GM12891 (cell line): ENCODE measurements around the gene PPP1R36.
A peak's percentile ranks its signal among the peaks of the same experiment; 100 is the strongest.
"Not testable (repeated sequence)": the region's sequence is repeated elsewhere in the genome, so short reads cannot be mapped to it uniquely, and the experiment has no call there.

Source experiments
- DNase-seq: peaks from one replicate; pipeline ENCODE4 v3.0.0; 2011; ENCODE audit warnings: low spot score; ENCODE audit not compliant: insufficient read length
- FAIRE-seq: peaks from 2 replicates; lab custom pipeline; 2011; peaks lifted over from hg19 to GRCh38; lab: Jason Lieb, UNC
- PAX5 ChIP-seq: IDR thresholded peaks from 2 replicates; pipeline ENCODE4 v1.6.1; 2011; ENCODE audit warnings: low read length, moderate library complexity, mild to moderate bottlenecking; ENCODE audit not compliant: insufficient read depth, severe bottlenecking
- POLR2A ChIP-seq: IDR thresholded peaks from 2 replicates; pipeline ENCODE4 v1.6.1; 2011; ENCODE audit warnings: low read depth, low read length, control low read depth
- POLR2AphosphoS5 ChIP-seq: IDR thresholded peaks from 2 replicates; pipeline ENCODE4 v1.6.1; 2011; ENCODE audit warnings: low read depth, low read length, control low read depth
- POU2F2 ChIP-seq: IDR thresholded peaks from 2 replicates; pipeline ENCODE4 v1.6.1; 2011; ENCODE audit warnings: low read depth, mild to moderate bottlenecking, control low read depth, low read length, moderate library complexity
- SPI1 ChIP-seq: IDR thresholded peaks from 2 replicates; pipeline ENCODE4 v1.6.1; 2011; ENCODE audit warnings: low read depth, low read length, control low read depth
- TAF1 ChIP-seq: IDR thresholded peaks from 2 replicates; pipeline ENCODE4 v1.6.1; 2011; ENCODE audit warnings: low read depth, low read length, control low read depth

The PPP1R36 gene

GRCh38 chr14:64625386-64626232 lies 75.8 kb downstream of the PPP1R36 start:
- no peak for FAIRE-seq
- DNase-seq: no peak
- no peak for TF ChIP-seq POU2F2
- no peak for TF ChIP-seq POLR2A
- no peak for TF ChIP-seq TAF1
- no peak for TF ChIP-seq POLR2AphosphoS5
- no peak for TF ChIP-seq SPI1
- no peak for TF ChIP-seq PAX5

DNA sequence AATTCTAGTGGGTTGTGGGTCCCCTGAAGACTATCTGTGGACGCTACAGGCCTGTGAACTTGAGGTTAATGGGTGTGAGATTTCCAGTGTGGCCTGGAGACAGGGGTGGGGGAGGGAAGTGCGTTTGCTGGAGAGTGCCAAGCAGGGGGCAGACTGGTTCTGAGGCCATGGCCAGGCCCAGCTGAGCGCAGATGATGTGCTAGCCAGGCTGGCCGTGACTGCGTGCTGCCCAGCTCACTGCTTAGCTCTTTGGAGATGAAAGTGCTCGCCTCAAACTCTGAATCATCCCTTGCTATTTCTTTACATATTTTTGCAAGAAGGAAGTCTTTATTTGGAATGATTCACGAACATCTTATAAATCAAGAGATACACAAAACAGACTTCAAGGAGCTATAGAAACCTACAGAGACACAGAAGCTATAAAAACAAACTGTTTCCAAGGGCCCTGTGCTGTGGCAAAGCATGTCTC lies 79.2 kb downstream of the PPP1R36 start:
- DNase-seq (no peak), FAIRE-seq (no peak)
- no peak for TF ChIP-seq POLR2A
- TF ChIP-seq TAF1: no peak
- no peak for TF ChIP-seq POU2F2
- TF ChIP-seq POLR2AphosphoS5: no peak
- no peak for TF ChIP-seq PAX5
- no peak for TF ChIP-seq SPI1

DNA sequence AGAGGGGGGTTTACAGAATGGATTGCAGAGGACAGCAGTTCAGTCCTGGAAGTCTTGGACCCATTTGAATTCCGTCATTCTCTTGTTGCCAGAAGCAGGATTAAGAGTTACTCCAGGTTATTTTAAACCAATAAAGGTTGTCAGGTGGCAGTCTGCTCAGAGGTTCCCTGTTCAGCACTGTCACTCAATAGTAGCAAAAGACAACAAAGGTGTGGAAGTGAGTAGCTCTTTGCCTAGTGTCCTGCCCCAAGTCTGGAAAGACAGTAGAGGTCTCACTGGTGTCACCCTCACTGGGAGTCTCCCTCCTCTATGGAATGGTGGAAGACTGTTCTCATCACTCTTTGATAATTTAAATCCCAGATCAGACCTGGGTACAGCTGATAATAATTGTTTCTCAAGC lies 81.0 kb downstream of the PPP1R36 start:
- no peak for FAIRE-seq
- no peak for TF ChIP-seq SPI1
- no peak for TF ChIP-seq POLR2AphosphoS5
- TF ChIP-seq POLR2A: no peak
- TF ChIP-seq TAF1: no peak
- no peak for DNase-seq

GRCh38 chr14:64631222-64631621 lies 81.5 kb downstream of the PPP1R36 start:
- not testable (repeated sequence) for FAIRE-seq, DNase-seq

GRCh38 chr14:64632056-64632455 lies 82.3 kb downstream of the PPP1R36 start:
- FAIRE-seq: no peak
- TF ChIP-seq TAF1 (no peak), POU2F2 (no peak), POLR2AphosphoS5 (no peak), POLR2A (no peak), PAX5 (no peak), SPI1 (no peak)
- DNase-seq: no peak

DNA sequence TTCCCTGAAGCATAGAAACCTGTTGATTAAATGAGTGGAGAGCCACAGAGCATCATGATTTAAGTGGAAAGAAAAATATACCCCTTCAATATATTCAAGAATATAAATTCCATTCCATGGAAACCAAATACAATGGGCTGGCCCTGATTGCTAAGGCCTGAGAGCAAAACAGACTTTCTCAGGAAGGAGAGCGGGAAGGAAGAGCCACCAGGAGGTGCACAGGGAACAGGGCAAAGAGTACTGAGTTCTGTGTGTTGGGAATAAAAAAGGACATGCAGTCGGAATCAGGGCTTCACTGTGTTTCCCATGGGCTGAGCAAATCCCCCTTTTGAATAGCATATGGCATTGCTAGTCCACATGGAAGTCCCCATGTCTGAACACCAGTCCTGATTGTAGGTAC lies 84.8 kb downstream of the PPP1R36 start:
- TF ChIP-seq TAF1 (no peak), POLR2A (no peak), SPI1 (no peak), POLR2AphosphoS5 (no peak), POU2F2 (no peak), PAX5 (no peak)
- DNase-seq (no peak), FAIRE-seq (no peak)

- DNase-seq (peak; percentile 69), FAIRE-seq (no peak)
- TF ChIP-seq POLR2A (no peak), POLR2AphosphoS5 (no peak), PAX5 (no peak), POU2F2 (no peak), TAF1 (no peak), SPI1 (no peak)
Observed at GRCh38 chr14:64636208-64636979, 86.6 kb downstream of the PPP1R36 start.

- TF ChIP-seq POLR2A (no peak), POLR2AphosphoS5 (no peak), SPI1 (no peak), TAF1 (no peak), POU2F2 (no peak), PAX5 (no peak)
- FAIRE-seq (no peak), DNase-seq (no peak)
Observed at GRCh38 chr14:64636980-64637429, 87.2 kb downstream of the PPP1R36 start.

DNA sequence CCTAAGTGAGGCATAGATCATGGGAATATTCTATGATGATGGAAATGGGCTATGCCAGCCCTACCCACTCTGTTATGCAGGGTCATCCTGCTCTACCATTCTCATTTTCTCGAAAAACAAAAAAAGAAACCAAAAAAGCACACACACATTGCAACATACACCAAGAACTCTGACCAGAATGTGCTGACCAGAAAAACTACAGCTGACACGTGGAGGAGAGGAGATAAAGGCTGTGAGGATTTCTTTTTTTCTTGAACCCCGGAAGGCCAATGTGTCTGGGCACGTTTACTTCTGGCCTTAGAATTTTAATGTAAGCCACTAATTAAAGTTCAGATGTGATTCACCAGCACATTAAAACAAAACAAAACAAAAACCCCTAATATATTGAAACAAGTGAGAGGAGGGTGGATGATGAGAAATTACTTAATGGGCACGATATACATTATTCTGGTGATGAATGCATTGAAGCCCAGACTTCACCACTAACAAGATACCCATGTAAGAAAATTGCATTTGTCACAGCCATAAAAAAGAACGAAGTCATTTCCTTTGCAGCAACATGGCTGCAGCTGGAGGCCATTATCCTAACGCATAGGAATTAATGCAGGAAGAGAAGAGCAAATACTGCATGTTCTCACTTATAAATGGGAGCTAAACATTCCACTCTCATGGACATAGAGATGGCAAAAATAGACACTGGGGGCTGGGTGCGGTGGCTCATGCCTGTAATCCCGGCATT lies 88.1 kb downstream of the PPP1R36 start:
- TF ChIP-seq PAX5: no peak
- no peak for TF ChIP-seq POLR2A
- TF ChIP-seq SPI1: no peak
- no peak for TF ChIP-seq POU2F2
- no peak for TF ChIP-seq TAF1
- no peak for TF ChIP-seq POLR2AphosphoS5
- FAIRE-seq (no peak), DNase-seq (no peak)
